GM10266 (cell line): Measurements from ENCODE around the gene FAS.

Experiments
- DNase-seq: peaks from one replicate; pipeline ENCODE4 v3.0.0; 2012; ENCODE audit errors: extremely low spot score
- CTCF ChIP-seq: IDR thresholded peaks from 2 replicates; pipeline ENCODE4 v1.5.1; 2012; ENCODE audit warnings: mild to moderate bottlenecking, low read depth; ENCODE audit not compliant: control insufficient read depth, insufficient read depth; ENCODE audit errors: missing control alignments

FAS gene

GRCh38 chr10:88968391-88968790 lies 22.2 kb upstream of the FAS start:
- TF ChIP-seq CTCF: no peak
- DNase-seq: no peak

GRCh38 chr10:88971221-88972061 lies 19.2 kb upstream of the FAS start:
- TF ChIP-seq CTCF: no peak
- no peak for DNase-seq

GRCh38 chr10:88974012-88974411 lies 16.6 kb upstream of the FAS start:
- TF ChIP-seq CTCF: no peak
- no peak for DNase-seq

- no peak for TF ChIP-seq CTCF
- DNase-seq: no peak
Observed at GRCh38 chr10:88974446-88975376, 15.9 kb upstream of the FAS start.

GRCh38 chr10:88975377-88975720 lies 15.2 kb upstream of the FAS start:
- DNase-seq: no peak
- no peak for TF ChIP-seq CTCF

GRCh38 chr10:88978463-88978862 lies 12.1 kb upstream of the FAS start:
- DNase-seq: no peak
- no peak for TF ChIP-seq CTCF
